ENCODE measurements around the gene NDUFAF2.
"Not testable (repeated sequence)": the region's sequence is repeated elsewhere in the genome, so short reads cannot be mapped to it uniquely, and the experiment has no call there.

The NDUFAF2 gene

DNA sequence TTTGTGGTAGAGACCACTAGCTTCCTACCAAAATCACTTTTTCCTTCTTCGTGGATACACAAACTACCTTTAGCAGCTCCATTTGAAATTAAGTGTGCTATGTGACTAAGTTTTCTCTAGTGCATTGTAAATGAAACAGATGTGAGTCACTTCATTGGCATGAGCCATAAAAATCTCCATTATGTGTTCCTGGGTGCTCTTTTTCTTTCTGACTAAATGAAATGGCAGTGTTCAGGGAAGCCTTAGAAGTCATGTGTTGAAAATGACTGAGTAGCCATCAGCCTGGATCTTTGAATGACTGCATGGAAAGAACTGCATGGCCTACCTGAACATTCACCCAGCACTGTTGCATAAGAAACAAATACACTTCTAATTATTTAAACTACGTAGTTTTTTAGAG, 107.9 kb downstream of the NDUFAF2 start:
- DNase-seq = no peak

DNA sequence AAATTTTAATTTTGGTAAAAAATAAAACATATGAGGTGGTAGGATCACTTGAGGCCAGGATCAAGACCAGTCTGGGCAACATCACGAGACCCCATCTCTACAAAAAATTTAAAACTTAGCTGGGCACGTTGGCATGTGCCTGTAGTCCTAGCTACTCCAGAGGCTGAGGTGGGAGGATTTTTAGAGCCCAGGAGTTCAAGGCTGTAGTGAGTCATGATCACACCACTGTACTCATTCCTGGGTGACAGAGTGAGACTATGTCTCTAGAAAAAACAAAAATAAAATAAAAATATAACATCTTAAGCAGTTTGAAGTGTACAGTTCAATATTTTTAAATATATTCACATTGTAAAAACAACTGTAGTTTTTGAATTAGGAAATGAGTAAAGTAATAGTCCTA, 108.9 kb downstream of the NDUFAF2 start:
- DNase-seq = no peak

DNA sequence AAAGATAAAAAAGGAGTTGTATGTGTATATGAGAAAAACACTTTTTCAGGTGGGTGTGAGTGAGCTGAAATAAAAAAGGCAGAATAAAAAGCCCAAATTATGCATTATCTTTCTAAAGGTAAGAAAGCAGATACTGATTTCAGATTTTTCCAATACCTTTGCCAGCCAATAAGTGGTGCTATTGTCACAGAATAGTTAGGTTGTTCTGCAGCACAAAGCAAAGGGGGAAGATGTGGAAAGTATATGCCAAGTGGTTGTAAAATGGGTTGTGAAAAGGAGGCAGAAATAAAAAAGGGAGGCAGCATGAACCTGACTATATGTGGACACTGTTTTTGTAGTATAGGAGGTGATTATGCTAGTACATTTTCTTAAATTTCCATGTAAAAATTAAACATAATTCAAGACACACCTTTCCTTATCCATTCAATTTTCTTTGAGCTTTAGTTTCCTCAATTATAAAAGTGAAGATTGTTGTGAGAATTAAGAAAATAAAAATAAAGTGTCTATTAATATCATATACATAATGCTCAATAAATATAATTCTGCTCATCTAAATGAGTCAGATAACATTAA, 110.5 kb downstream of the NDUFAF2 start:
- no peak for DNase-seq

DNA sequence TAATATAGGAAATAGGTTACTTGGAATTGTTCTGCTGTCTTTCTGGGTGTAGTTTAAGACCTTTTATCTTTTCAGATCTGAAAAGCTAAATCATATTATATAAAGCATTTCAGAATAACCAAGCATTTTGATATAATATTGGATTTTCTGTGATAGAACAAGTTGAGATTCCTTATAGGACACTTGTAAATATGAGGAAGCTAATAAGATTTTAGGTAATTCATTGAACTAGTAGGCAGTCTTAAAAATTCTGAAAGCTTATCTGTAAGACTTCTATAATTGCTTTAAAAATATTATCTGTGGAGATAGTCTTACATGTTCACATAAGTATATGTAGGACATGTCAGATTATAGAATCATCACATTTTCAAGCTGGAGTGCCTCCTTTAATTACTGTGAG, 114.5 kb downstream of the NDUFAF2 start:
- DNase-seq = no peak

DNA sequence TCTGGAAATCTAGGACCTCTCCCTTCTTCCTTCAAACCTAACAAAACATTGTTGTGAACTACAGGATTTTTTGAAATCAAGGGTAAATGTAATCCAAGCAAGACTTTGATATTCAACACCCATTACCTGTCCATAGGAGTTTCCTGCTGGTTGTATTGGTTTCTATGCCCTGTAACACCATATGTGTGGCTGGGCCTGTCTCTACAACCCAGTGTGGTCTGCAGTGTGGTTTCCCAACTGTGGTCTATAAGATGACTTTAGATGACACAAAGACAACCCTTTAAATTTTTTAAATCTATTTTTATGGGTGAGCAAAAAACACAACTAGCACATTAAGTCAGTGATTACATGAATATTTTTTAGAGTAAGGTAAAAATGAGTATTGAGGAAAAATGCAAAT, 124.1 kb downstream of the NDUFAF2 start:
- DNase-seq = no peak

DNA sequence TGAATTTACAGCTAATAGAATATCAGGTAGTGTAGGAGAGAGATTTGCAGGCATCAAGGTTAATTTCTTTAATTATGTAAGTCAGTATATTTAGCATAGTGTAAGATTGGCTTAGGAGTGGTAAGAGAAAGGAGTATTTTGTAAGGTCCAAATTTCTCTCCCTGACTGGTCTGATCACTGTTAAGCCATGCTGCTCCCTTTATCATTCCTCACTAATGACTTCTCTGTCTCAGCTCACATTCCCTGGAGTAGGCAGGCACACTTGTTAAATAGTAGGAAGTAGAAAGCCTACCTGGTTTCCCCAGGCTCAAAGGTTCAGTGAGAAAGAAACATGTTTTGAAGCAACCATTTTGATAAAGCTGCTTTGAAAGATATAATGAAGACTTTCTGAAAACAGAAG, 126.5 kb downstream of the NDUFAF2 start:
- DNase-seq = no peak

DNA sequence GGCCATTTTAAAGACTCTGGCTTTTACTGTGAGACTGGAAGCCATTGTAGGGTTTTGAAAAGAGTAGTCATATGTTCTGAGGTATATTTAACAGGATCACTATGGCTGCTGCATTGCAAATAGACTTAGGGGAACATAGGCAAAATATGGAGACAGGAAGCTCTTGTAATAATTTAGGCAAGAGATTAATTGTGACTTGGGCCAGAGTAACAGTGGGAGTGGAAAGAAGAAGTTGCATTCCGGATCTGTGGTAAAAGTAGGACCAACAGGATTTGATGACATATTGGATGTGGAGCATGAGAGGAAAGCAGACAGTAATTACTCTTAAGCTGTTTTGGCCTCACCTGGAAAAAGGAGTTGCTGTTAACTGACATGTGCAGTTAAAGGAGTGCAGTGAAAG, 131.6 kb downstream of the NDUFAF2 start:
- DNase-seq = no peak

DNA sequence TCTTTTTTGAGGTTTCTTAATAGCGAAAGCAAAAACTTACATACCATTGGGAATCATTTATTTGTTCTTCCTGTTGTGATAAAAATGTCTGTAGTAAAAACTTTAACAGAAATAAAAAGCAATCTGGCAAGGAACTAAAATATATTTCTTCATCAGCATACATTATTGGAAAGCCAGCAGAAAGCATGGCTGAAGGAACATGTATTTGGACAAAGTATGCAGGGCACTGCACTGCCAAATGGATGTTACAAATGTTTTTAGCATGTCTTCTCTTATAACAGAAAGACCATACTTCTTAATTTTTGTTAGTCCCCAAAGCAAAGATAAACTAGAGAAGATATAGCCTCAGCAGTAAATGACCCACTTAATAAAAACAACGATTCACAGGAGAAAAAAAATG, 136.7 kb downstream of the NDUFAF2 start:
- no peak for DNase-seq

DNA sequence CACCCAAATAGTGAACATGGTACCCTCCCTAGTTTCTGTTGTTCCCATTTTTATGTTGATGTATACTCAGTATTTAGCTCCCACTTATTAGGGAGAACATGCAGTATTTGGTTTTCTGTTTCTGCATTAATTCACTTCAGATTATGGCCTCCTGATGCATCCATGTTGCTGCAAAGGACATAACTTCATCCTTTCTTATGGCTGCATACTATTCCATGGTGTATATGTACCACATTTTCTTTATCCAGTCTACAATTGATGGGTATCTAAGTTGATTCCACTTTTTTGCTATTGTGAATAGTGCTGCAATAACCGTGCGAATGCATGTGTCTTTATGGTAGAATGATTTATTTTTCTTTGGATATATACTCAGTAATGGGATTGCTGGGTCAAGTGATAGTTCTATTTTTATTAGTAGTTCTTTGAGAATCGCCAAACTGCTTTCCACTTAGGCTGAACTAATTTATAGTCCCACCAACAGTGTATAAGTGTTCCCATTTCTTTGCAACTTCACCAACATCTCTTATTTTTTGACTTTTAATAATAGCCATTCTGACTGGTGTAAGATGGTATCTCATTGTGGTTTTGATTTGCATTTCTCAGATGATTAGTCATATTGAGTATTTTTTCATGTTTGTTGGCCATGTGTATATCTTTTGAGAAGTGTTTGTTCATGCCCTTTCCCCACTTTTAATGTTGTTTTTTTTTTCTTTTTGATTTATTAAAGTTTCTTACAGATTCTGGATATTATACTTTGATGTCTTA, 137.7 kb downstream of the NDUFAF2 start:
- no peak for DNase-seq

DNA sequence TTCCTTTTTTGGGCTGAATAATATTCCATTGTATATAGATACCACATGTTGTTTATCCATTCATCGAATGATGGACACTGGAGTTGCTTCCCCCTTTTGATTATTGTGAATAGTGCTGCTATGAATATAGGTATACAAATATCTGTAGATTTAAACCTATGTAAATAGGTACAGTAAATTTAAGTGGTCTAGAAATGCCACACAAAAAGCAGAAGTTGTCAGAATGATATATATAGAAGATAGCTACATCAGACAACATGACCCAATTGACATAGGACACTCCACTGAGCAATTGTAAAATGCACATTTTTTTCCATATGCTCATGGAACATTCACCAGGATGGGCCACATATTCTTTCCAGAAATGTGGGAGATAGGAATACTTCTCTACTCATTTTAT, 139.7 kb downstream of the NDUFAF2 start:
- DNase-seq = no peak

DNA sequence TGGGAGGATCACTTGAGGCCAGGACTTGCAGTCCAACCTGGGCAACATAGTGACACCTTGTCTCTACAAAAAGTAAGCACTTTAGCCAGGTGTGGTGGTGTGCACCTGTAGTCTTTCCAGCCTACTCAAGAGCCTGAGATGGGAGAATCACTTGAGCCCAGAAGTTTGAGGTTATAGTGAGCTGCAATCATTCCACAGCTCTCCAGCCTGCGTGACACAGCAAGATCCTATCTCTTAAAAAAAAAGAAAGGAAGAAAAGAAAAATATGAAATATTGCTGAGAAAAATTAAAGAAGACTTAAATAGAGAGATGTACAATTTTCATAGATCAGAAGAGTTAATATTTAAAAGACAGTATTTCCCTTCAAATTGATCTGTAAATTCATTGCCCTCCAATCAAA, 140.9 kb downstream of the NDUFAF2 start:
- no peak for DNase-seq

DNA sequence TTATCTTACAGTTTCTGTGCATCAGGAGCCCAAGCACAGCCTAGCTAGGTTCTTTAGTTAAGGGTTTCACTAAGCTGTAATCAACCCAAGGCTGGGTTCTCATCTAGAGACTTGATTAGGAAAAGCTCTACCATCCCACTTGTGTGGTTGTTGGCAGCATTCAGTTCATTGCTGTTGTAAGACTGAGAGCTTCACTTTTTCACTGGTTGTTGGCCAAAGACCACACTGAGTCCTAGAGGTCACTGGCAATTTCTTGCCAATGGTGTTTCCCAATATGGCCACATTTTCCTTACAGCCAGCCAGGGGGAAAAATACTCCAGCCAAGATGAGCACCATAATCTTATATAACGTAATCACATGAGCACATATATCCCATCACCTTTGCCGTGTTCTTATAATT, 142.9 kb downstream of the NDUFAF2 start:
- DNase-seq = no peak

DNA sequence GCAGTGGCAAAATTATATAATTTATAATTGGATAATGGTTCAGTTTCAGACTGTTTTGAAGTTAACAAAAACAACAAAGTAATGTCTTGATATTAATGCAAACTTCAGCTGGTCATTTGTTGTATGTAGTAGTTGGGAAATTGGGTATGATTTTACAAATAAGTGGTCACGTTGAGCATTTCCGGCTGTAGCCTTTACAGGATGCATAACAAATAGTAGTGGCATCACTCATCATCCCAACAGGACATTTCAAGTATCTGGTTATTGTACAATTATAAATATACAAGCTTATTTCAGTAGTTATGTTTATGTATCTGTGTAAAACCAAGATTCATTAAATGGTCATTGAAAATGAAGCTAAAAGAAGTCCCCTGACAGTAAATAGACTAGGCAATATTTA, 144.3 kb downstream of the NDUFAF2 start:
- no peak for DNase-seq

DNA sequence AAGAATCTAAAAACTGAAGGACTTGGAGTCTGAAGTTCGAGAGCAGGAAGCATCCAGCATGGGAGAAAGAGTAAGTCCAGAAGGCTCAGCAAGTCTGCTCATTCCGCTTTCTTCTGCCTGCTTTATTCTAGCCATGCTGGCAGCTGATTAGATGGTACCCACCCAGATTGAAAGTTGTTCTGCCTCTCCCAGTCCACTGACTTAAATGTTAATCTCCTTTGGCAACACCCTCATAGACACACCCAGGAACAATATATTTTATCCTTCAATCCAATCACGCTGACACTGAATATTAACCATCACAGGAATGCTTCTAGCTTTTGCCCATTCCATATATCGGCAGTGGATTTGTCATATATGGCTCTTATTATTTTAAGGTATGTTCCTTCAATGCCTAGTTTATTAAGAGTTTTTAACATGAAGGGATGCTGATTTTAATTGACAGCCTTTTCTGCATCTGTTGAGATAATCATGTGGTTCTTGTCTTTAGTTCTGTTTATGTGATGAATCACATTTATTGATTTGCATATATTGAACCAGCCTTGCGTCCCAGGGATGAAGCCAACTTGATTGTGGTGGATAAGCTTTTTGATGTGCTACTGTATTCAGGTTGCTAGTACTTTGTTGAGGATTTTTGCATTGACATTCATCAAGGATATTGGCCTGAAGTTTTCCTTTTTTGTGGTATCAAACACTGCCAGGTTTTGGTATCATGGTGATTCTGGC, 148.2 kb downstream of the NDUFAF2 start:
- not testable (repeated sequence) for DNase-seq

DNA sequence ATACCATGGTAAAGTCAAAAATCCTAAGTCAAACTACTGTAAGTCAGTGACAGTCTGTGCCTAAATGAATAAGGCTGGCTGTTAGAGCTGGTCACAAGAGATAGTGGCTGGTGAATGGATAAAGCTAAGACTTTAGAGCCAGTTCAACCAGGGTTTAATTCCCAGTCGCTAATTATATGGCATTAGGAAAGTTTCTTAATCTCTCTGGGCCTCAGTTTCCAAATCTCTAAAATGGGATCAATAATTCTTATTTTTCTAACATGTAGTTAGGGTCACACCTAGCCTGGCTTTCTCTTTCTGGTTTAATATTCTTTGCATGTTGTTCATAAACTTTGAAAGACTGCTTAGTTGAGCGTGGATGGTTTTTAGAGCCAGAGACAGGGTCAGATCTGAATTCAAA, 152.5 kb downstream of the NDUFAF2 start:
- DNase-seq = no peak

DNA sequence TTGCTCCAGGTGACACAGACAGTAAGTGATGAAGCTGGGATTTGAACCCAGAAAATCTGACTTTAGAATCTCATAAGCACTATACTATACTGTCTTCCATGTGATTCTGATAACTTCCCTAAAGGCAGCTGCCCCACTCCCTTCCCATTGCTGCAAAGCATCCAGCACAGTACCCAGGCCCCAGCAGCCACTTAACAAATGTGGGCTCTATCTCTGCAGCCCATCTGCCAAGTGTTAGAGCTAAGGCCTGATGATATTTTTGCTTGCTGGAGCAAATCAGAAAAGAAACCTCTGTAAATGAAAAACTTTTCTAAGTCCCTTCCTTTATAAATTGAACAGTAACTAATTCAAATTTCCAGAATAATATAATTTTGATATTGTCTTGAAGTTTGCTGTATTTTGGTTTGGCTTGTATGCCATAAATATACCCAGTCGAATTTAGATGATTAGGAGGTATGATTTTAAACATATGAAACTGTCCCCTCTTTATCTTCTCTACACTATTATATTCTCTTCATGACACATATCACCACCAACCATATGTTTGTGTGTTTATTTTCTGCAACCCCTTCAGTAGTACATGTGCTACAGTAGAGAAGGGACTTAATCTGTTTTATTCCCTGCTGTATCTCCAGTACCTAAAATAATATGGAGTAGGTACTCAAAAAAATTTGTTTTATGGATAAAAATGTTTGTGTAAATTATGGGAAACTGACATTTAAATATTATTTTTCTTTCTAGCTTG, 153.4 kb downstream of the NDUFAF2 start:
- DNase-seq = no peak

DNA sequence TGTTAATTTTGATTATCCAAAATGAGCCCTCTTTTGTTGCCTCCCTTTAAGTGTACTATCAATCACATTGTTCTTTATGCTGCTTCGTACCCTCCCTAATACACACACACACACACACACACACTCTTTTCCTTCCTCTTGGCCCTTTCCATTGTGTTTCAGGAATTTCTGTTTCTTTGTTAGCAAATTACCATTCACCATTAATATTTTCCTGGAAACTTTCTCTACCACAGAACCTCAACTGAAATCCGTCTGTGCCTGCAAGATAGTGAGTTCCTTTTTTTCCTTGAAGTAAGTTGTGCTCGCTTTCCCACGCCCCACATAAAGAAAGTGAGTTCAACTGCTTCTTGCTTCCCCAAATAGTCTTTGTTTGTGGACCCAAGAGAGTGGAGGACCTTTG, 155.4 kb downstream of the NDUFAF2 start:
- no peak for DNase-seq

DNA sequence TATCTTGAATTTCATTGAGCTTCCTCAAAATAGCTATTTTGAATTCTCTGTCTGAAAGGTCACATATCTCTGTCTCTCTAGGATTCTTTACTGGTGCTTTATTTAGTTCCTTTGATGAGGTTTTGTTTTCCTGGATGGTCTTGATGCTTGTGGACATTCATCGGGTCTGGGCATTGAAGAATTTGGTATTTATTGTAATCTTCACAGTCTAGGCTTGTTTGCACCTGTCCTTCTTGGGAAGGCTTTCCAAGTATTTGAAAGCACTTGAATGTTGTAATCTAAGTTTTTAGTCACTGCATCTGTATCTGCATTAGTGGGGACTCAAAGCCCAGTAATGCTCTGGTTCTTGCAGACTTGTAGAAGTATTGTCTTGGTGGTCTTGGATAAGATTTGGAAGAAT, 169.4 kb downstream of the NDUFAF2 start:
- DNase-seq = no peak

DNA sequence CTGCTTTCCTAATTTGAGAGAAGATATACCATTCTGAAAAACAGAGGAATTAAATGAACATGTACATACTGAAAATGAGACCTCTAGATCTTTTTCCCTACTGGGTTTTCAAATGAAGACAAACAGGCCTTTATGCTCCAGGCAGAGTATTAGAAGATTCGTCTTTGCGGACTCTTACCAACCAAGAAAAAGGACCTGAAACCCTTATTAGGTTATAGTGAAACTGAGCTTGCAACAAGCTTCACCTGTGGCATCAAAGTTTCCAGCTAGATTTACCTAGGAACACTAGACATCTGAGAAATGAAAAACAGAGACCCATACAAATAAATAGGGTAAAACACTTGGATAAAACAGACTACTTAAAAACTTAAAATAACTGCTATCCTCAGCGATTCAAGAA, 171.0 kb downstream of the NDUFAF2 start:
- DNase-seq = no peak

DNA sequence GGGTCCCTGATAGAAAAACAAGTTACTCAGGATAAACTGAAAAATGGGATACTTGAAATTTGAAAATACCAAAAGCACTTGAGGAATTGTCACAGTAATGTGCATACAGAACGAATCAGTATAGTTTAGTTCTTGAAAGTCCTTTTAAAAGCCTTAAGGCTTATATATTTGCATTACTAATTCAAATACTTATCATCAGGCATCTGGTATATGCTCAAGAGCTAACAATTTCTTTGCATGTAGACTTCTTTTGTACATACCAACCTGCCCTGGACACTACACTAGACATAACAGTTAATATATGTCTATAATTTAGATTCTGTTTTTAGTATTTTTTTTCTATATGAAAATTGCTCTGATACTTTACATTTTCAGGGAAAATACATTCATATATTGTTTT, 174.1 kb downstream of the NDUFAF2 start:
- no peak for DNase-seq

DNA sequence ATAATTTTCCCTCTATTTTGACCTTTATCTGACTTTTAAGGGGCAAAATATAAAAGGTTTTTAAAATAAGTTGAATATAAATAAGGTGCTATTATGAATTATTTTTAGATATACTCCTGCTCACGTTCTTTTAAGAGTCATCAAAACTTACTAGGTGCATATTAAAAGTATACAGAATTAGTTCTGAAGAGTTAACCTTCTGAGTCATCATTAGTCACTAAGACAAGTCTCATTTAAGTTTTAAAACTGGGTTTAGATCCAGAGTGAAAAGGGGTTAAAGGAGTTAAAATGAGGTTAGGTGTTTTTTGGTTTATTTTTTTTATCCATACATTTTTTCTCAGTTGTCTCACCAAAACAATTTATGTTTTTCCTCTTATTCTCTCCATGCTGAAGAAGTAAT, 175.5 kb downstream of the NDUFAF2 start:
- DNase-seq = no peak

DNA sequence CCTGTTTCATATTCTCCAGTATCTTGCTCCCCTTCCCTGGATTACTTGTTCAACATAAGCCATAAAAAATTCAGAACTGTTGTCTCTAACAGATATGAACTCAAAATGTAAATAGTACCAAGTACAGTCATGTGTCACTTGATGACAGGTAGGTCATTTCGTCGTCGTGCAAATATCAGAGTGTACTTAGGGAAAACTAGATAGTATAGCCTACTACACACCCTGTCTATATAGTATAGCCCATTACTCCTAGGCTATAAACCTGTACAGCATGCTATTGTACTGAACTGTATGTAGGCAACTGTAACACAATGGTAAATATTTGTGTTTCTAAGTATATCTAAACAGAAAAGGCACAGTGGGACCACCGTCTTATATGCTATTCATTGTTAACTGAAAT, 178.1 kb downstream of the NDUFAF2 start:
- DNase-seq = no peak

DNA sequence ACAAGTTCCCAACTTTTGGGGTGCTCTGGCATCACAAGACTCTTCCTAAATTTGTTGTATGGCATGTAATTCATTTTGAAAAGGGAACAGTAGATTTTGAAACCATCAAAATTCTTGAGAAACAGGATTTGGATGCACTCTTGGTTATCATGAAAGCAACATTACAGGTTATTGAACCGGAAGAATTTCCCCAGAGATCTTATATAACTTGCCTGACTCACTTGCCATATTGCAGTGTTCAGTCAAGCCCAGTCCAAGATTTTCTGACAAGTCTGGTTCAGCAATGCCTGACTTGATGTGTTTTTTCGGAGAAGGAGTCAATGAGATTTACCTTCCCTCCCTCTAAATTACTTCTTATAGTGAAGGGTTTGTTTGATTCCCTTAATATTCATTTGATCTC, 185.3 kb downstream of the NDUFAF2 start:
- no peak for DNase-seq

DNA sequence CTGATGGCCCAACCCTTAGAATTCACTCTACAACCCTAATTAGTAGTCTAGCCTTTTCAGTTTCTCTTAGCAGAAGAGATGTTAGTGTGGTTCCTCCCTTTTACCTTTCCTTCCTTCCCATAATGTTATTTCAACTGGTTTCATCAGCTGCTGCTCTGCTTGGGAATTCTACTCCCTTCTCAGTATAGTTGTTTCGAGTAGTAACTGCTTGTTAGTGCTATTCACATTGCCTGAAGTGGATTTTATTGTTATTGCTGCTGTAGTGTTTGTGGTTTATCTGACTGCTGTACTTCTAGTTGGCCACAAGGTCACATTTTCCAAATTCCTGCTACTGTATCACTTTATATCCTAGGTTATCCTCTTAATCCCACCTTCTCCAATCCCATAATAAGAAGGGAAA, 187.6 kb downstream of the NDUFAF2 start:
- DNase-seq = no peak
